ENCODE data around the gene IL23R. TPM values are rescaled to one million over a fixed set of nuclear protein-coding genes. Genes with fewer than 3 reads are reported as not detected.

Gene IL23R
- total RNA-seq, 4 donors from 2014 or later = not detected

- H3K27ac ChIP-seq = no peak overlapping the region
- no peak for TF ChIP-seq POLR2A (IDR thresholded peaks at IDR 0.05)
- no peak for DNase-seq
- intact Hi-C loops (cut with DNase I) = loop anchor here (5.0 kb wide), 3 partner anchors 91 to 386 kb away; no protein-coding TSS in a partner anchor
- H3K4me3 ChIP-seq (replicated peaks in 1 of 3) = no peak overlapping the region
- H3K4me1 ChIP-seq = peaks cover 5% of the 10 kb centered on the region in 2 donors
- no peaks in the 10 kb centered on the region for H3K27me3 ChIP-seq
- no peaks in the 10 kb centered on the region for H3K36me3 ChIP-seq
- 47 to 49% methylated on average over 6 of the region's 6 CpGs for WGBS, 2 donors
- no peaks in the 10 kb centered on the region for H3K9me3 ChIP-seq
Measured at GRCh38 chr1:67148516-67149178, 17.6 kb upstream of the IL23R start.

GRCh38 chr1:67149179-67149770, 17.0 kb upstream of the IL23R start:
- H3K27me3 ChIP-seq = no peaks in the 10 kb centered on the region
- peak; percentile 68 to 76 for DNase-seq
- H3K27ac ChIP-seq = no peak overlapping the region
- H3K4me3 ChIP-seq (replicated peaks in 1 of 3) = no peak overlapping the region
- H3K36me3 ChIP-seq = no peaks in the 10 kb centered on the region
- 17 to 19% methylated on average over 9 of the region's 9 CpGs for WGBS, 2 donors
- TF ChIP-seq CTCF (IDR thresholded peaks at IDR 0.05) = peak; percentile 39 to 99 (median 78)
- TF ChIP-seq POLR2A (IDR thresholded peaks at IDR 0.05) = no peak
- intact Hi-C loops (cut with DNase I) = loop anchor here (5.0 kb wide), 3 partner anchors 92 to 387 kb away; no protein-coding TSS in a partner anchor
- no peaks in the 10 kb centered on the region for H3K9me3 ChIP-seq
- peaks cover 5% of the 10 kb centered on the region in 2 donors for H3K4me1 ChIP-seq

GRCh38 chr1:67150931-67151330, 15.3 kb upstream of the IL23R start:
- no peaks in the 10 kb centered on the region for H3K27me3 ChIP-seq
- DNase-seq = no peak
- no peak overlapping the region for H3K27ac ChIP-seq
- peaks cover 5% of the 10 kb centered on the region in 2 donors for H3K4me1 ChIP-seq
- H3K9me3 ChIP-seq = no peaks in the 10 kb centered on the region
- intact Hi-C loops (cut with DNase I) = no loop called here
- TF ChIP-seq CTCF (IDR thresholded peaks at IDR 0.05) (no peak), POLR2A (IDR thresholded peaks at IDR 0.05) (no peak)
- WGBS, 2 donors = 89 to 97% methylated on average over 4 of the region's 4 CpGs
- H3K36me3 ChIP-seq = no peaks in the 10 kb centered on the region
- H3K4me3 ChIP-seq (replicated peaks in 1 of 3) = no peak overlapping the region

GRCh38 chr1:67158401-67158800, 7.9 kb upstream of the IL23R start:
- Histone ChIP-seq H3K4me3 (replicated peaks in 1 of 3) (no peak overlapping the region), H3K9me3 (no peaks in the 10 kb centered on the region), H3K4me1 (no peaks in the 10 kb centered on the region), H3K36me3 (no peaks in the 10 kb centered on the region), H3K27me3 (no peaks in the 10 kb centered on the region), H3K27ac (no peak overlapping the region)
- WGBS, 2 donors = 62 to 65% methylated on average over 2 of the region's 2 CpGs
- TF ChIP-seq CTCF (IDR thresholded peaks at IDR 0.05) (no peak), POLR2A (IDR thresholded peaks at IDR 0.05) (no peak)
- no peak for DNase-seq
- intact Hi-C loops (cut with DNase I) = no loop called here

- Histone ChIP-seq H3K9me3 (no peaks in the 10 kb centered on the region), H3K36me3 (no peaks in the 10 kb centered on the region), H3K27ac (no peak overlapping the region), H3K4me3 (replicated peaks in 1 of 3) (no peak overlapping the region), H3K27me3 (no peaks in the 10 kb centered on the region), H3K4me1 (no peaks in the 10 kb centered on the region)
- 88 to 93% methylated on average over 2 of the region's 2 CpGs for WGBS, 2 donors
- intact Hi-C loops (cut with DNase I) = no loop called here
- TF ChIP-seq CTCF (IDR thresholded peaks at IDR 0.05) (no peak), POLR2A (IDR thresholded peaks at IDR 0.05) (no peak)
- DNase-seq = no peak
Measured at GRCh38 chr1:67159233-67159632, 7.0 kb upstream of the IL23R start.
